Measurements from ENCODE around the gene TEX9.

Gene TEX9

DNA sequence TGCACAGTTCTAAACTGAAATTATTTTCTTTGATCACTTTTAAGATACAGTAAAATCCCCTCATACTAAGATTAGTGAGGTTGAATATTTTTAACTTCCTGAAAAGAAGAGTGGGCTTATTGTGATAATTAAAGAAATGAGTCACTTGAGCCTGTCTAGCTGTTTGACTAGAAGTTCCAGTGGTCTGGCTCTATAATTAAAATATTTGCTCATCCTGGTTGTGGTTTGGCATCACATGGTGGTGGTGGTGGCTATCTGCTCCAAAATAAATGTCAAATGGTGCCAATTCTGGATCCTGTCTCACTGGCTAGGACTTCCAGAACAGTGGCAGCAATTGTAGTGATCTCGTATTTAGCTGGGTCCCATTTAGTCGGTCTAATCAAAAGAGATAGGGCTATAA, 8.6 kb upstream of the TEX9 start:
- TF ChIP-seq, protein P1, sequence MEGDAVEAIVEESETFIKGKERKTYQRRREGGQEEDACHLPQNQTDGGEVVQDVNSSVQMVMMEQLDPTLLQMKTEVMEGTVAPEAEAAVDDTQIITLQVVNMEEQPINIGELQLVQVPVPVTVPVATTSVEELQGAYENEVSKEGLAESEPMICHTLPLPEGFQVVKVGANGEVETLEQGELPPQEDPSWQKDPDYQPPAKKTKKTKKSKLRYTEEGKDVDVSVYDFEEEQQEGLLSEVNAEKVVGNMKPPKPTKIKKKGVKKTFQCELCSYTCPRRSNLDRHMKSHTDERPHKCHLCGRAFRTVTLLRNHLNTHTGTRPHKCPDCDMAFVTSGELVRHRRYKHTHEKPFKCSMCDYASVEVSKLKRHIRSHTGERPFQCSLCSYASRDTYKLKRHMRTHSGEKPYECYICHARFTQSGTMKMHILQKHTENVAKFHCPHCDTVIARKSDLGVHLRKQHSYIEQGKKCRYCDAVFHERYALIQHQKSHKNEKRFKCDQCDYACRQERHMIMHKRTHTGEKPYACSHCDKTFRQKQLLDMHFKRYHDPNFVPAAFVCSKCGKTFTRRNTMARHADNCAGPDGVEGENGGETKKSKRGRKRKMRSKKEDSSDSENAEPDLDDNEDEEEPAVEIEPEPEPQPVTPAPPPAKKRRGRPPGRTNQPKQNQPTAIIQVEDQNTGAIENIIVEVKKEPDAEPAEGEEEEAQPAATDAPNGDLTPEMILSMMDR (IDR thresholded peaks at IDR 0.05; ENCODE audit: extremely low read depth, insufficient read depth, missing control alignments), result no peak
- DNase-seq (ENCODE audit: low spot score), result peak; percentile 35
- in situ Hi-C loops (cut with MboI; ENCODE audit: low pct_unique_long_range_greater_than_20kb, low sequenced_read_pairs, unreplicated experiment), result no loop called here

DNA sequence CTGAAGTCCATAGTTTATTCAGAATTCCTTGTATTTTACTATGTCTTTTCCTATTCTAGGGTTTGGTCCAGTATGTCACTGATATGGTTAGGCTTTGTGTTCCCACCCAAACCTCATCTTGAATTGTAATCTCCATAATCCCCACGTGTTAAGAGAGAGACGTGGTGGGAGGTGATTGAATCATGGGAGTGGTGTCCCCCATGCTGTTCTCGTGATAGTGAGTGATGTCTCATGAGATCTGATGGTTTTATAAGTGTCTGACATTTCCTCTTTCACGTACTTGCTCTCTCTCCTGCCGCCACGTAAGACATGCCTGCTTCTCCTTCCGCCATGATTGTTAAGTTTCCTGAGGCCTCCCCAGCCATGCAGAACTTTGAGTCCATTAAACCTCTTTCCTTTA, 6.6 kb upstream of the TEX9 start:
- DNase-seq (ENCODE audit: low spot score), result no peak
- TF ChIP-seq, protein P1 (IDR thresholded peaks at IDR 0.05; ENCODE audit: extremely low read depth, insufficient read depth, missing control alignments), result no peak
- in situ Hi-C loops (cut with MboI; ENCODE audit: low pct_unique_long_range_greater_than_20kb, low sequenced_read_pairs, unreplicated experiment), result no loop called here

DNA sequence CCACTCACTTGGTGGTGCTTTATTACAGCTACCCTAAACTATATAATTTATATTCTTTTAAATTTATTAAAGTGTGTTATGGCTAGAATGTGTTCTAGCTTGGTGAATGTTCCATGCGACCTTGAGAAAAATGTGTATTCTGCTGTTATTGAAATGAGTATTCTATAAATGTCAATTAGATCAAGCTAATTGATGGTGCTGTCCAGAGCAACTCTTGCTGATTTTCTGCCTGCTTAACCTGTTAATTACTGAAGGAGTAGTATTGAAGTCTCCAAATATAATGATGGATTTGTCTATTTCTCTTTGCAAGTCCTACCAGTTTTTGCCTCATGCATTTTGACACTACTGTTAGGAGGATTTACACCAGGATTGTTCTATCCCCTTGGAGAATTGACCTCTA, 3.2 kb upstream of the TEX9 start:
- in situ Hi-C loops (cut with MboI; ENCODE audit: low pct_unique_long_range_greater_than_20kb, low sequenced_read_pairs, unreplicated experiment), result no loop called here
- TF ChIP-seq, protein P1 (IDR thresholded peaks at IDR 0.05; ENCODE audit: extremely low read depth, insufficient read depth, missing control alignments), result no peak
- no peak for DNase-seq (ENCODE audit: low spot score)

DNA sequence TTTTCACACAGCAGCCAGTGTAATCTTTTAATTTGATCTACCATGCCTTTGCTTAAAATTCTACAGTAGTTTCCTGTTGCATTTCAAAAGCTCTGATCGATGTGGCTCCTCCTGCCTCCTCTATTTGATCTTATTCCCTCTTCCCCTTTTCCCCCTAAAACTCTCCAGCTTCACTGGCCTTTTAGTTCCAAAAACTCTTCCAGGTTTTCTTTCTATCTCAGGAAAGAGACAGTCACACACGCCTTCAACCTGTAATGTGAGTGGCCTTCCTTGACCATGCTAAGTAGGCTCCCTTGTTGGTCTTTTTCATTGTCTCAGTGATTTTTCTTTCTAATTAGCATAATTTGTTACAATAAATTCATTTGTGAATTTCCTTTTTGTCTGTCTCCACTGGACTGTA, 985 bp downstream of the TEX9 start:
- TF ChIP-seq, protein P1 (IDR thresholded peaks at IDR 0.05; ENCODE audit: extremely low read depth, insufficient read depth, missing control alignments), result no peak
- DNase-seq (ENCODE audit: low spot score), result no peak
- in situ Hi-C loops (cut with MboI; ENCODE audit: low pct_unique_long_range_greater_than_20kb, low sequenced_read_pairs, unreplicated experiment), result no loop called here

DNA sequence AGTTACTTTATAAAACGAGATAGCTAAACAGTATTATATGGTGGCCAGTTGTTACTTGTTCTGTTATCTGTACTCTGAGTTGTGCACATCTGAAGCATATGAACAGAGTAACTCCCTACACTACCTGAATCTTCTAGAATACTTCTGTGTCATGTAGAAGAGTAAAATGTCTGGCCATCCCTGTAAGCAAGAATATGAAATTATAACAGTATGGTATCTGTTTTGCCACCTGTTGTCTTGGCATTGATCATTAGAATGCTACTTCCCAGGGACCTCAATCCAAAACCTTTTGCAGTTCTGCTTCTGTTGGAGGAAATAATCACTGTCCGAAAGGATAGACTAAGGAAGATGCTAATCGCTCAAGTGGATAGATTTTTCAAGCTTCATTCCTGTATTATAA, 1.9 kb downstream of the TEX9 start:
- peak; percentile 16 for DNase-seq (ENCODE audit: low spot score)
- TF ChIP-seq, protein P1 (IDR thresholded peaks at IDR 0.05; ENCODE audit: extremely low read depth, insufficient read depth, missing control alignments), result no peak
- in situ Hi-C loops (cut with MboI; ENCODE audit: low pct_unique_long_range_greater_than_20kb, low sequenced_read_pairs, unreplicated experiment), result no loop called here

DNA sequence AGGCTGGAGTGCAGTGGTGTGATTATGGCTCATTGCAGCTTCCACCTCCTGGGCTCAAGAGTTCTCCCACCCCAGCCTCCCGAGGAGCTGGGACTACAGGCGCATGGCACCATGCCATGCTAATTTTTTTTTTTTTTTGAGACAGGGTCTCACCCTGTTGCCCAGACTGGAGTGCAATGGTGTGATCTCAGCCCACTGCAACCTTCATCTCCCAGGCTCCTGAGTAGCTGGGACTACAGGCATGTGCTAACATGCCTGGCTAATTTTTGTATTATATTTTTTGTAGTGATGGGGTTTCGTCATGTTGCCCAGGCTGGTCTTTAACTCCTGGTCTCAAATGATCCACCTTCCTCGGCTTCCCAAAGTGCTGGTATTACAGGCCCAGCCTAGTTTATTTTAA, 4.0 kb downstream of the TEX9 start:
- DNase-seq (ENCODE audit: low spot score), result no peak
- in situ Hi-C loops (cut with MboI; ENCODE audit: low pct_unique_long_range_greater_than_20kb, low sequenced_read_pairs, unreplicated experiment), result no loop called here
- TF ChIP-seq, protein P1 (IDR thresholded peaks at IDR 0.05; ENCODE audit: extremely low read depth, insufficient read depth, missing control alignments), result no peak
